CD14-positive monocyte (primary cell): Measurements from ENCODE around the gene KRTAP12-4. TPM values are rescaled to one million over a fixed set of nuclear protein-coding genes. Genes with fewer than 3 reads are reported as not detected.

ENCODE experiments used
- DNase-seq, 3 donors: peaks; one replicate each; pipeline ENCODE4 v3.0.0-alpha.2; 2011 to 2022
- H2AFZ ChIP-seq: 2 replicates; pipeline ENCODE4 v1.6.0; 2012; ENCODE audit warnings: mild to moderate bottlenecking, low read depth, low read length, inconsistent platforms; ENCODE audit not compliant: insufficient read depth, poor library complexity, severe bottlenecking
- H3K27ac ChIP-seq, 2 donors: 1 replicate in 1 of 2; 2 replicates in 1 of 2; pipeline ENCODE4 v1.5.1; 2012 to 2013; ENCODE audit warnings: low read length in 2 of 2, control low read depth in 1 of 2, inconsistent platforms in 1 of 2, low read depth in 1 of 2, mild to moderate bottlenecking in 1 of 2
- H3K27me3 ChIP-seq, 2 donors: one replicate each; pipeline versions ENCODE4 v1.6.0 to v1.6.1; 2011 to 2013; ENCODE audit warnings: low read length in 2 of 2; ENCODE audit not compliant: control insufficient read depth in 2 of 2, insufficient read depth in 2 of 2
- H3K36me3 ChIP-seq, 2 donors: replicated peaks in 1 of 2; 1 replicate in 1 of 2; 2 replicates in 1 of 2; pipeline versions ENCODE4 v1.5.1 to v1.6.1; 2012 to 2013; ENCODE audit warnings: low read length in 2 of 2, control low read depth in 1 of 2, inconsistent platforms in 1 of 2, mild to moderate bottlenecking in 1 of 2; ENCODE audit not compliant: insufficient read depth in 2 of 2, control insufficient read depth in 1 of 2
- H3K4me1 ChIP-seq, 2 donors: 1 replicate in 1 of 2; 2 replicates in 1 of 2; pipeline versions ENCODE4 v1.5.1 to v1.6.1; 2012 to 2013; ENCODE audit warnings: low read length in 2 of 2, control low read depth in 1 of 2, inconsistent platforms in 1 of 2, mild to moderate bottlenecking in 1 of 2, moderate library complexity in 1 of 2; ENCODE audit not compliant: insufficient read depth in 2 of 2, control insufficient read depth in 1 of 2
- H3K4me2 ChIP-seq: replicated peaks from 2 replicates; pipeline ENCODE3; 2012; ENCODE audit warnings: low read length, moderate library complexity, mild to moderate bottlenecking; ENCODE audit not compliant: poor library complexity, severe bottlenecking; ENCODE audit errors: extremely low read depth
- H3K4me3 ChIP-seq, 3 experiments: fragments of 200-600 bp in 1 of 3; sonication (generic) in 1 of 3; replicated peaks in 1 of 3; 1 replicate in 2 of 3; 2 replicates in 1 of 3; pipeline ENCODE4 v1.5.1; 2011 to 2013; ENCODE audit warnings: low read length in 3 of 3, mild to moderate bottlenecking in 3 of 3, control low read depth in 2 of 3, low read depth in 2 of 3, inconsistent platforms in 1 of 3, moderate library complexity in 1 of 3
- H3K79me2 ChIP-seq: 2 replicates; pipeline ENCODE4 v1.6.0; 2012; ENCODE audit warnings: mild to moderate bottlenecking, control low read depth, inconsistent platforms, low read length, moderate library complexity; ENCODE audit not compliant: insufficient read depth
- H3K9ac ChIP-seq: 2 replicates; pipeline ENCODE4 v1.6.0; 2017; ENCODE audit warnings: low read length, mild to moderate bottlenecking; ENCODE audit not compliant: insufficient read depth, poor library complexity, severe bottlenecking
- H3K9me3 ChIP-seq, 2 donors: replicated peaks in 1 of 2; 1 replicate in 1 of 2; 2 replicates in 1 of 2; pipeline versions ENCODE4 v1.5.1 to v1.6.1; 2012 to 2013; ENCODE audit warnings: low read length in 2 of 2, control low read depth in 1 of 2; ENCODE audit not compliant: control insufficient read depth in 1 of 2, insufficient read depth in 1 of 2
- H4K20me1 ChIP-seq: 2 replicates; pipeline ENCODE4 v1.6.0; 2012; ENCODE audit warnings: mild to moderate bottlenecking, low read length, control low read depth, moderate library complexity; ENCODE audit not compliant: insufficient read depth
- H3K27ac Mint-ChIP-seq, 7 donors: one replicate each; pipeline ENCODE4 v1.8.0; 2020; ENCODE audit warnings: mild to moderate bottlenecking in 7 of 7, mixed read lengths in 7 of 7, moderate library complexity in 6 of 7, inconsistent platforms in 2 of 7
- H3K27me3 Mint-ChIP-seq, 3 donors: one replicate each; pipeline ENCODE4 v1.8.0; 2021 to 2022; ENCODE audit warnings: low read depth in 3 of 3, mild to moderate bottlenecking in 3 of 3, mixed read lengths in 3 of 3, moderate library complexity in 3 of 3, inconsistent platforms in 1 of 3
- H3K36me3 Mint-ChIP-seq, 2 donors: one replicate each; pipeline ENCODE4 v1.8.0; 2020; ENCODE audit warnings: mixed read lengths in 2 of 2, inconsistent platforms in 1 of 2, mild to moderate bottlenecking in 1 of 2
- H3K4me1 Mint-ChIP-seq: one replicate; pipeline ENCODE4 v1.8.0; 2020; ENCODE audit warnings: mild to moderate bottlenecking, mixed read lengths
- H3K4me3 Mint-ChIP-seq, 2 donors: one replicate each; pipeline ENCODE4 v1.8.0; 2020; ENCODE audit warnings: mild to moderate bottlenecking in 2 of 2, mixed read lengths in 2 of 2, moderate library complexity in 1 of 2
- H3K9me3 Mint-ChIP-seq, 7 donors: one replicate each; pipeline ENCODE4 v1.8.0; 2020 to 2022; ENCODE audit warnings: mixed read lengths in 7 of 7, mild to moderate bottlenecking in 6 of 7, moderate library complexity in 6 of 7, inconsistent platforms in 2 of 7
- WGBS: methylation state at CpG from one replicate; pipeline ENCODE4 v1.1.5; 2013; ENCODE audit warnings: missing lambda C conversion rate; ENCODE audit not compliant: insufficient coverage; 5-methylcytosine and 5-hydroxymethylcytosine counted together
- intact Hi-C, 2 donors: fragments of 100-400 bp; cut with micrococcal nuclease; formaldehyde crosslinking; loops; one replicate each; pipeline versions ENCODE4 v1.15.0 to v1.15.1; 2023
- polyA plus RNA-seq, 3 donors: library from polyadenylated mRNA; depleted of rRNA in 1 of 3; unstranded in 2 of 3; stranded (reverse) in 1 of 3; fragments of 300-500 nt in 2 of 3; fragments of >200 nt in 1 of 3; fragmentation: Illumina TruSeq in 2 of 3; gene quantifications; 1 replicate in 2 of 3; 2 replicates in 1 of 3; pipeline ENCODE4 v1.2.3, GENCODE V29; 2012 to 2021
- TF ChIP-seq, protein P1 (sequence below): fragments of 200-600 bp; IDR thresholded peaks from one replicate; pipeline ENCODE4 v1.8.0; 2022; ENCODE audit warnings: antibody characterized with exemption, mild to moderate bottlenecking

The KRTAP12-4 gene
- polyA plus RNA-seq, 3 donors: not detected

DNA sequence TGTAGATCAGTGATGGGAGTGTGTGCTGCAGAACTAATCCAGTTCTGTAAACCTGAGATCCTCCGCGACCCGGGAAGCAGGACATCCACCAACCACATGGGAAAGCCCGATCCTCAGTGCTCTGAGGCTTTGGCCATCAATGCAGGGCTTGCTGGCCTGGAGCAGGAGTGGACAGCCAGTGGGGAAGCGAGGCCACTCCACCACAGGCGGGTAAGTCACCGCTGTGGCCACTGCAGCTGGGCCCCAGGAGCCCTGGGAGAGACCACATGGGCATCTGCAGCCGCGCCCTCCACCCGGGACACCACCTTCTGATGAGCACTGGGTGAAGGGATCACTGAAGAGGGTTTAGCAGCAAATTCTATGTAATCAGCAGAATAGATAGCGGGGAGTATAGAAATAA is 26.7 kb upstream of the KRTAP12-4 start:
- no peaks in the 10 kb centered on the region for H3K27me3 ChIP-seq
- no peaks in the 10 kb centered on the region for H3K79me2 ChIP-seq
- DNase-seq: no peak
- peaks cover 0 to 7% (median 0%) of the 10 kb centered on the region in 7 donors for H3K9me3 Mint-ChIP-seq
- H3K27ac ChIP-seq: no peak overlapping the region
- no peak overlapping the region for H3K4me3 Mint-ChIP-seq
- H3K4me2 ChIP-seq: no peak overlapping the region
- no peak overlapping the region for H3K4me3 ChIP-seq
- H3K27ac Mint-ChIP-seq: no peak overlapping the region
- H3K27me3 Mint-ChIP-seq: peaks cover 5 to 18% (median 10%) of the 10 kb centered on the region in 3 donors
- TF ChIP-seq, protein P1, sequence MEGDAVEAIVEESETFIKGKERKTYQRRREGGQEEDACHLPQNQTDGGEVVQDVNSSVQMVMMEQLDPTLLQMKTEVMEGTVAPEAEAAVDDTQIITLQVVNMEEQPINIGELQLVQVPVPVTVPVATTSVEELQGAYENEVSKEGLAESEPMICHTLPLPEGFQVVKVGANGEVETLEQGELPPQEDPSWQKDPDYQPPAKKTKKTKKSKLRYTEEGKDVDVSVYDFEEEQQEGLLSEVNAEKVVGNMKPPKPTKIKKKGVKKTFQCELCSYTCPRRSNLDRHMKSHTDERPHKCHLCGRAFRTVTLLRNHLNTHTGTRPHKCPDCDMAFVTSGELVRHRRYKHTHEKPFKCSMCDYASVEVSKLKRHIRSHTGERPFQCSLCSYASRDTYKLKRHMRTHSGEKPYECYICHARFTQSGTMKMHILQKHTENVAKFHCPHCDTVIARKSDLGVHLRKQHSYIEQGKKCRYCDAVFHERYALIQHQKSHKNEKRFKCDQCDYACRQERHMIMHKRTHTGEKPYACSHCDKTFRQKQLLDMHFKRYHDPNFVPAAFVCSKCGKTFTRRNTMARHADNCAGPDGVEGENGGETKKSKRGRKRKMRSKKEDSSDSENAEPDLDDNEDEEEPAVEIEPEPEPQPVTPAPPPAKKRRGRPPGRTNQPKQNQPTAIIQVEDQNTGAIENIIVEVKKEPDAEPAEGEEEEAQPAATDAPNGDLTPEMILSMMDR: no peak
- WGBS: 91% methylated on average over 8 of the region's 11 CpGs
- intact Hi-C loops: no loop called here
- no peaks in the 10 kb centered on the region for H4K20me1 ChIP-seq
- H3K4me1 ChIP-seq: no peaks in the 10 kb centered on the region
- H3K9ac ChIP-seq: no peak overlapping the region
- no peaks in the 10 kb centered on the region for H3K9me3 ChIP-seq
- H3K36me3 ChIP-seq: no peaks in the 10 kb centered on the region
- no peaks in the 10 kb centered on the region for H3K4me1 Mint-ChIP-seq
- no peaks in the 10 kb centered on the region for H3K36me3 Mint-ChIP-seq
- H2AFZ ChIP-seq: no peak overlapping the region

DNA sequence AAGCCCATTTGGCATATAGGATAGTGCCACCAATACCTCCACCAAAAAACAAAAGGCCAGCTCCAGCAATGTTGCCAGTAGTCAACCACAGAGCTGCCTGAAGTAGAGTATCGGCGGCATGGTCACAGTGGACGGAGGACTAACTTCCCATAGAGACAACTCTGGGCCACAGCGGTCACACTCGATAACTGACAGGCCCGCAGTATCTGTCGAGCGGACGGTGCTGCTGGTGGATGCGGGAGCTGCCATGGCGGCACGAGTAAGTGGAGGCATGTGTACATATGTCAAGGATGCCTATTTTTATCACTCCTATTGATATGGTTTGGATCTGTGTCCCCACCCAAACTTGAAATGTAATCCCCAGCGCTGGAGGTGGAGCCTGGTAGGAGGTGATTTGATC is 23.4 kb upstream of the KRTAP12-4 start:
- H3K27ac Mint-ChIP-seq: no peak overlapping the region
- no peaks in the 10 kb centered on the region for H3K36me3 ChIP-seq
- no peak overlapping the region for H2AFZ ChIP-seq
- DNase-seq: no peak
- no peaks in the 10 kb centered on the region for H3K4me1 Mint-ChIP-seq
- no peaks in the 10 kb centered on the region for H3K4me1 ChIP-seq
- H3K9ac ChIP-seq: no peak overlapping the region
- H3K36me3 Mint-ChIP-seq: no peaks in the 10 kb centered on the region
- intact Hi-C loops: no loop called here
- 100% methylated on average over 6 of the region's 13 CpGs for WGBS
- H3K4me3 Mint-ChIP-seq: no peak overlapping the region
- no peak overlapping the region for H3K4me3 ChIP-seq
- H3K27me3 Mint-ChIP-seq: peaks cover 5 to 17% (median 10%) of the 10 kb centered on the region in 3 donors
- no peaks in the 10 kb centered on the region for H3K27me3 ChIP-seq
- no peaks in the 10 kb centered on the region for H3K79me2 ChIP-seq
- no peak overlapping the region for H3K4me2 ChIP-seq
- H3K9me3 ChIP-seq: peaks cover under 1 to 3% of the 10 kb centered on the region in 2 donors
- H4K20me1 ChIP-seq: no peaks in the 10 kb centered on the region
- peaks cover 6 to 21% (median 10%) of the 10 kb centered on the region in 7 donors for H3K9me3 Mint-ChIP-seq
- TF ChIP-seq, protein P1: no peak
- H3K27ac ChIP-seq: no peak overlapping the region
